Effector CD8-positive, alpha-beta T cell (primary cell): Measurements from ENCODE around the gene RPL19.
A peak's percentile ranks its signal among the peaks of the same experiment; 100 is the strongest.

Source experiments
- DNase-seq: peaks from one replicate; lab custom pipeline; 2025; lab: John Stamatoyannopoulos, UW

Gene RPL19

DNA sequence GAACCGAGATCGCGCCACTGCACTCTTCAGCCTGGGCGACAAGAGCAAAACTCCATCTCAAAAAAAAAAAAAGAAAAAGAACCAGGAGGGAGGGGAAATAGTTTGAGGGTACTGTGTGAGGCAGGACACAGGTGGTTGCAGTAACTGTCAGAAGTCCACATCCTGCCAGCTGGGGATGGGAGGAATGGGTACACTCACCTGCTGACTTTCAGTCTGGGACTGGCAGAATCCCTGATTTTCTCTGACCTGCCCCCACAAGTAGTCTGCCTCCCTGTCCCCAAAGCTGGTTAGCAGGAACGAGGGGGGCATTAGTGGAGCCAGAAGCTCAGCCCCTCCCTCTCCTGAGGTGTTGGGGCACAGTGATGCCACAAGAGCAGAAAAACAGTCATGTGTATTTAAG lies 27.0 kb upstream of the RPL19 start:
- DNase-seq = no peak

DNA sequence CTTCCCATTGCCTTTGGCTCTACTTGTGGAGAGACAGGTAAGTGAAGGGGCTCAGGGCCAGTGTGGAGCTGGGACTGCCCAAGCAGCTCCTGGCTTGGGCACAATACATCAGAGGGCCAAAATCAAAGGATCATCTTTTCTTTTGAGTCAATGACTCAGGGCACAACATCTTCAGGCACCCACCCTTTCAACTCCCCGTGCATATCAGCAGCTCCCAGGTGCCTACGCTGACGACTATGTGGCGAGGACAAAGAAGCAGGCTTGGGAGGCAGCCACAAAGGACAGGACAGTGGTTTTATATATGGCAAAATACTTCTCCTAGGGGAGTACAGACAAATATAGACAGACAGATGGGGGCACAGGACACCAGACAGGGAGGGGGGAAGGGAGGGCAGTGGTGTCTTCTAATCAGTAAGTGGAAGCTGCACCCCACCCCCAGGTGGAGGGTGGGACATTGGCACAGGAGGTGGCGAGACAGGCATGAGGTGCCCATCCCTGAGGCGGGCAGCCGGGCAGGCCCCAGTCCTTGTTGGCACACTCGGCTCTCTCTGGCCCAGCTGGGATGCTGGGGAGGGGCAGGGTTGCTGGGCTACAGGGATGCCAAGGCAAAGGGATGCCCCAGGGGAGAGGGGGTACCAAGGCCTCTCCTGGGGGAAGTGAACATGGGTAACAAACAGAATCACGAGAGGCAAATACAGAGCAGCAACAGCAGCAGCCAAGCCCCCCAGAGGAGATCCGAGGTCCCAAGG lies 26.4 kb upstream of the RPL19 start:
- DNase-seq = no peak

DNA sequence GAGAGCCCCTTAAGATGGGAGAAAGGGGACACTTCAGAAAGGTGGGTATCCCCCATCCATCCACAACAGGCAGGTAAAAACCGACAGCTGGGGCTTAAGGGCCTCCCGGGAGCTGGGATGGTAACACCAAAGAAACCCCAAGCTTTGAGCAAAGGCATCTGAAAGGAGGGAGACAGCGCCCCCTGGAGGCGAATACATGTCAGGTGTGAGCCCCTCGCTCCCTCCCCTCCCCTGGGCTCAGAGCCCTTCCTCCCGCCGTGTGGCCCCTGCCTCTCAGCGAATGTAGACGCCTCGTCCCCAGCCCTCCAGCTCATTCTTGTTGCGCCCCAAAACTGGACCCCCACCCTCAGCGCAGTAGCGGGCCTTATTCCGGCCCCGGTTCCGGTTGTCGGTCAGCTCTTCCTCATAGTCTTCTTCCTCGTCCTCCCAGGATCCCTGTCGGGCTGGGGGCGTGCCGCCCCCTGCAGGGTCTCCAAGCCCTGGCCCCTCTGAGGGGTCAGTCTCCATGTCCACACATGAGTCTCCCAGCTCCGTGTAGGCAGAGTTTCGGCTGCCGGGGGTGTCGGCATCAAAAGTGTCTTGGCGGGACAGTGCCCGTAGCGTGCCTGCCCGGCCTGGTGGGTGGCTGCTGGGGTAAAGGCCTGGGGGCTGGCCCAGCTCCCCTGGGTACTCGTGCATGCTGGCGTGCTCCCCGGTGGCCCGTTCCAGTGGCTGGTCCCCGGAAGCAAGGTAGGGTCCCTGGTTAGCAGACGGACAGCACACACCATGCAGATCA lies 25.0 kb upstream of the RPL19 start:
- DNase-seq = peak; percentile 74

DNA sequence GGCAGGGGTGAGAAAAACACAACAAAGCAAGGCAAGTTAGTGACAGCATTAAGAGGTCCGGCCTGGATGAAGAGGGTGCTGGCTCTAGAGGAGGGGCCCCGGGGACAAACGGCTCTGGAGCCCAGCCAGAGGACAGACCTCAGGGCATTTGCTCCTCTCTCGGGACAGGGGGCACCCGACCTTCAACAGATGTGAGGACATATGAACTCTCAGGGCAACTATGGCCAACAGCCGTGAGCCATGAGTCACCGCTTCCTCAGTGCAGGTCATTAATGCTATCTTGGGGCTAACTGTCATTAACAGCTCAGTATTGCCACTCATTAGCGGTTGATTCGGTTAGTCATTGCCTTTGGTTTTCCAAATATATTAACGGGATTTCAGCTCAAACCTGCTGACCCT lies 24.4 kb upstream of the RPL19 start:
- no peak for DNase-seq

DNA sequence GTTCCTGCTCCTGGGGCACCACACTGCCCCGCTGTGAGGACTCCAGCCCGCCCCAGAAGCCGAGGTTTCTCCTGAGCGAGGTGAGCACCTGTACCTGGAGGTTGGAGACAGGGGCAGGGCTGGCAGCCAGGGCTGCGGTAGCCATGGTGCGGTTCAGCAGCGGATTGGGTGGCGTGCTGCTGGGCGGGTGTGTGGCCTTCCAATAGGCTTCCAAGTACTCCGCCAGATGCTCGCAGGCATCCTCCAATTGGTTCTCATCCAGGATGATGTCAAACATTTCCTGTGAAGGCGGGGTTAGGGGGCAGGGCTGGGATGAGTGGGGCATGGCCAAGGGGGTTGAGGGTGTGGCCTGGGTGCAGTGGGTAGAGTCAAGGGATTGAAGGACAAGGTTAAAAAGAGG lies 22.8 kb upstream of the RPL19 start:
- no peak for DNase-seq

DNA sequence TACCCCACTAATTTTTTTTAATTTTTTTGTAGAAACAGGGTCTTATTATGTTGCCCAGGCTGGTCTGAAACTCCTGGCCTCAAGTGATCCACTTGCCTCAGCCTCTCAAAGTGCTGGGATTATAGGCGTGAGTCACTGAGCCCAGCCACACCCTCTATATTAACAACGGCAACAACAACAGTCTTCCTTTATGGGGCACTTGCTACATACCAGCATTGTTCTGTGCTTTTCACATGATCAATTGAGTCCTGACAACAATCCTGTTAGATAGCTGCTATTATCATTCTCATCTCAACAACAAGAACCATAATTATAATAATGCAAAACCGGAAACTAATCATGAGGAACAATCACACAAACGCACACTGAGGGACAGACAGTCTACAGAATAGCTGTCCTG lies 21.5 kb upstream of the RPL19 start:
- no peak for DNase-seq

DNA sequence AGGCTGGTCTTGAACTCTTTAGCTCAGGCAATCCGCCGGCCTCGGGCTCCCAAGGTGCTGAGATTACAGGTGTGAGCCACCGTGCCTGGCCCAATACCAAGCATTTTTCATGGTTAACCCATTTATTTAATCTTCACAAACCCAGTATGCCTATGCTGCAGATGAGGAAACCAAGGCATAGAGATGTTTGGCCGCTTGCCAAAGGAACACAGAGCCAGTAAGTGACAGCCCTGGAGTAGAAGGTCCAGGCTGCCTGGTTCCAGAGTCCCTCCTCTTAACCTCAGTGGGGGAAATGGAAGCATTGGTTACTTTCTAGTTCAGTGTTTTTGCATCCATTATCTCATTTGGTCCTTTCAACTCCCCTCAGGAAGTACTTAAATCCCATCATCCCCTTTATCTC lies 18.8 kb upstream of the RPL19 start:
- no peak for DNase-seq

DNA sequence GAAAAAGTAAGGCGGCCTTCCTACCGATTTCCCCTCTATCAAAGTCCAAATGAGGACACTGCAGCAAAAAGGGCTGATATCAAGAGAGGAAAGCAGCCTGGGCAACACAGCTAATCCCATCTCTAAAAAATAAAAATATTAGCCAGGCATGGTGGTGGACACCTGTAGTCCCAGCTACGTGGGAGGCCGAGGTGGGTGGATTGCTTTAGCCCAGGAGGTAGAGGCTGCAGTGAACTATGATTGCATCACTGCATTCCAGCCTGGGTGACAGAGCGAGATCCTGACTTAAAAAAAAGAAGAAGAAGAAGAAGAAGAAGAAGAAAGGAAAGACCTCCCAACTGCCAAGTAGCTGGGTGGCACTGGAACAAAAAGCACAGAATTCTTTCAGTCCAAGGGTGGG lies 17.0 kb upstream of the RPL19 start:
- DNase-seq = no peak

DNA sequence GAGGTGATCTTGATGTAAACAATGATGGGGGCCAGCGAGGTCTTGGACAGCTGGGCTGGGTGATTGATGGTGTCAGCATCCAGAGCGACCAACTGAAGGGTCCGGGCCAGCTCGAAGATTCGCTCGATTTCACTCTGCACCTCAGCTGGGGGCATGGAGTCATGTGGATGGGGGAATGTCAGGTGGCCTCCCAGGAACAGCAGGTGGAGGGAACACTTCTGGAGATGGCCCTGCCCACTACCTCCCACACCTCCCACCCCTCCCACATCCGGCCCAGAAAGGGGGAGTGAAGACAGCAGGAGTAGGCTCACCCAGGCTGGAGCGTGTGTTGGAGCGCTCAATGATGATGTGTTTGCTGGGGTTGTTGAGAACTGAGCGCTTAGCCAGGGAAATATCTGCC lies 16.4 kb upstream of the RPL19 start:
- DNase-seq = no peak

DNA sequence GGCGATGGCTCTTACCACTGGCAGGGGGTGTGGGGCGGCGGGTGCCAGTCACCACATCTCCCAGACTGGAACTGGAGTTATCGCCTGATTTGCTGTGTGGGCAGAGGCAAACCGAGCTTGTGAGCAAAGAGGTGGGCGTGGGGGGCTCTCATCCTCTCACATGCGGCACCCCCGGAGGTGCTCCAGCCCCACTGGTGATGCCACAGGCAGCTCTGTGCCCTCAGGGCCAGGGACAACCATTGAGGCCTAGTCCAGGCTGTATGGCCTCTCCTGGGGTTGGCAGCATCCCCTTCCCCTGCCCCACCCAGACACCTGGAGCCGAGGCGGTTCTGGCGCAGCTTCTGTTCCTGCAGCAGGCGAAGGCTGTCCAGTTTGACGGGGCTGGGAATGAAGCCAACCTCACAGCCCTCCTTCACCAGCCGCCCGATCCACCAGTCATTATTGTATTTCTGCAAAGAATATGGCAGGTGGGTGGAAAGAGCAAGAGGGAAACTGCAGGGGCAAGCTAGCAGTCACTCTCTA lies 13.5 kb upstream of the RPL19 start:
- no peak for DNase-seq

DNA sequence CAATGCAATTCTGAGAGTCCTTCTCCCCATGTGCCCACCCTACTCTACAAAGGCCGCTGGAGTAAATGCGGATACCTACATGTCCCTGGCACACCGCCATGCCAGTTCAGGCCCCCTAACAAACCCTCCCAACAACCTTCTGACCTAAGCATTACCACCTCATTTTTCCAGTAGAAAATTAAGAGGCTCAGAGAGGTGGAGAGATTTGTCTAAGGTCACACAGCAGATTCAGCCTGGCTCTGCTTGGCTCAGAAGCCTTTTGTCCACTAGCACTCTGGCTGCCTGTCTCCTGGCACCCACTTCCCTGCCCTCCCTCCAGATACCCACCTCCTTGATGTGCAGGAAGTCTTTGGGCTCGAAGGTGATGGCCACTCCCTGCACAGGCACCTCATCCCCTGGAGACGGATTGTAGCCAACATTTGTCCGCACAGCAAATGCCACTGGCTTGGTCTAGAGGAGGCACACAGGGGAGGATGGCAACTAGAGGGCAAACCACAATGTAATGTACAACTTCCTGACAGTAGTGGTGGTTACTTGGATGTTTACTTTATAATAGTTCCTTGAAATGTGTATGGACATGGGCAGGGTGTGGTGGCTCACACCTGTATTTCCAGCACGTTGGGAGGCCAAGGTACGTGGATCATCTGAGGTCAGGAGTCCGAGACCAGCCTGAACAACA lies 12.8 kb upstream of the RPL19 start:
- DNase-seq = no peak

DNA sequence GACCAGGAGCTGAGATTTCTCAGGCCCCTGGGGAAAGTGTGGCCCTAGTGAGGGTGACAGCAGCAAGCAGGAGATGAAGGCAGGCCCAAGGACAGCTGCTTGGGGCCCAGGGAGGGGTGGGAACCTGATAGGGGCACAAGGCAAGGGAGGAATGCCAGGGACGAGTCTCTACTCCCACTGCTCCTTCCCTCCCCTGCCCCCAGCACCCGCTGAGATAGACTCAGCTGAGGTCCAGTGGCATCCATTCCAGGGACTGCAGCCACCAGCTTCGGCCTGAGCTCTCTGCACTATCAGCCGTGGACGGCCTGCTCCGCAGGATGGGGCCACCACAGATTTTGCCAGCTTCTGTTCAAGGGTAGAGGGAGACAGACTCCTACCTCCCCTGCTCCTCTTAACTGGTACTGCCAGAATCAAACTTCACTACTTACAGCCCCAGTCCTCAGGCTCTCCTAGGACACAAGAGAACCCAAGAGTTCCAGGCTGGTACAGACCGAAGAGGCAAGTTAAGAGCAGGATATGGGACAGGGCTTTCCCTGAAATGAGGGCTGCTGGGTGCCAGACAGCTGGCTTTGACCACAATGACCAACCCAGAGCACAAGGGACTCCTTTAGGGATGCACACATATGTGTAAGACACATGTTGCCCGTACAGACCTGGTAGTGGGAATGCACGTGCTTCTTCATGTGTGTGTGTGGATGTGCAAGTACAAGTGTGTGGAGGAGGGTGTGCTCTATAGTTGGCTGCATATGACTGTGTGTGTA lies 8.2 kb upstream of the RPL19 start:
- DNase-seq = no peak

DNA sequence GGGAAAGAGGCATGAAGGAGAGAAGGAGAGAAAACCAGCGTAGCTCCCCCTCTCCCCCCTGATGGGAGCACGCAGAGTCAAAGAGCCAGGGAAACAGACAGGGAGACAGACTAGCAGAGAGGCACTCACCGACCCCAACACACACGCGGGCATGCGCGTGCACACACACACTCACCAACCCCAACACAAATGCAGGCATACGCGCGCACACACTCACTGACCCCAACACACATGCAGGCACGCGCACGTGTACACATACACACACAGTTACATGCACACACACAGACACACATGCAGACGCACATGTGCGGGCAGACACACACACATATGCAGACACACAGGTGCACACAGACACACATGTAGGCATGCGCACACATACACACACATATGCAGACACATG lies 7.2 kb upstream of the RPL19 start:
- no peak for DNase-seq

DNA sequence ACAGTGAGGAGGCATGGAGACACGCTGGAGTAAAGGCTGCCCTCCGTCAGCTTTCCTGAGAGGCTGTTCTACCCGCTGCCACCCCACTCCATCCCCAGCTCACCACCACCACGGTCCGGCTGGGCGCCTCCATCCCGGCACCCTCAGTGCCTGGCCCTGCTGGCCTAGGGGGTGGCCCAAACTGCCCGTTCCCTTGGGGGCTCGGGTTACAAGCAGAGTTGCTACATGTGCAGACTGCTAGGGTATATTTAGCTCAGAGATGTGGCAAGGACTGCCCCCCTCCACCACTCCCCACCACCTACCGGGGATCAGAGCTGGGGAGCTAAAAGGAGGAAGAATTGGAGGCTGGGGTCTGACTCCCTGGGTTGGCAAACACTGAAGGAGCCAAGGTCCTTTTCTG lies 6.7 kb upstream of the RPL19 start:
- no peak for DNase-seq

DNA sequence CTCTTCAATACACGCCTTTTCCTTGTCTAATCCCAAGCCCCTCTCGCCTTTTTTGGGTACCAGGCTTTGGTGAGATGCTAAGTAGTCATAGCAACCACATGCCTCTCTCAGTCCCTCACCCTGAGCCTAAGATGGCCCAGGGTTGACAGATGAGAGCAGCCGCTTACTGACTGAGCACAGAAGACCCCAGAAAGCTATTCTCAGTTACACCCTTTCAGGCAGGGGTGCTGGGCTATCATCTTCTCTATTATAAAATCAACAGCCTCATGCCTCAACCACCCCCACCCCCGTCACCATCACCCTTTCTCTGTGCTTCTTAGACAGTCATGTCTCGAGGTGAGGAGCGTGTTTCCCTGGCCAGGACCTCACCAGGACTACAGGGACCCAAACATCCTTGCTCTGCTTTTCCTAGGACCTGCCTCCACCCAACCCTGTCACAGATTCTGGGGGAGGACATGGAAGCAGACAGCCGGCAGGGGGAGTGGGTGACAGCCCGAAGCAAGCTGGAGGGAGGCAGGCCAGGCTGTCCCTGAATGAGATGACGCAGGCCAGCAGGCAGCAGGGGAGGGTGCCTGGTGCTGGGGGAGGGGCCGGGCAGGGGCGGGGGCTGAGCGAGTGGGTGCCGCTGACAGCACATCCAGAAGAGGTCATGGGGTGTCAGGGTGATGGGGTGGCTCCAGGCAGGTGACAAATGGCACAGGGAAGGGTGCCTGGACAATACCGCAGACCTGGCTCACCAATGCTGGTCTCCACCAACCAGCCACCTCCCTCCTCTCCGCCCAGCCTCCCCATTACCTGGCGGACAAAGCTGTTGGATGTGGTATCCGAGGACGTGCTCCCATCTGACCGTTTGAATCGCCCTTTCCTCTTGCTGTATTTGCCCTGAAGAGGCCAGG lies 5.7 kb upstream of the RPL19 start:
- no peak for DNase-seq

DNA sequence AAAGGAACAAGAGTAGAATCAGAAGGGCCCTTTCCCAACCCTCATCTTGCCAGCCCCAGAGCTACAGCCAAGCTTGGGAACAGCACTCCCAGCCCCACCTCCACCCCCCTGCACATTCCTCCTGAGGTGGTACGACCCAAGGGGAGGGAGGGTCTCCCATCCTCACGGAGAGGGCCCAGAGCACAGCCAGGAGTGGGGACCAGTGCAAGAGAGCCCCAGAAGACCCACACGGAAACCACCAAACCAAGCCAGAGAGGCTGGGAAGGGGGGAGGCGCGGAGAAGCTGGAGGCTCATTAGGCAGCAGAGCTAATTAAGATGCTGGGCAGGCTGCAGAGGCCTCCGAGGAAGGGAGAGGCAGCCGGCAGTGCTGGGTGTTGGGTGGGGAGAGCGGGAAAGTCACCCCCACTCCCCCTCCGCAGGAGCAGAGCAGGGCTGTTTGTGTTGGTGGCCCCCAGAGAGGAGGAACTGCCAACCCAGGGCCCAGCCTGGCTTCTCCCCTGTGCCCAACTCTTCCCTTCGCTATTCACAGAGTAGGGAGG lies 5.0 kb upstream of the RPL19 start:
- DNase-seq = no peak

DNA sequence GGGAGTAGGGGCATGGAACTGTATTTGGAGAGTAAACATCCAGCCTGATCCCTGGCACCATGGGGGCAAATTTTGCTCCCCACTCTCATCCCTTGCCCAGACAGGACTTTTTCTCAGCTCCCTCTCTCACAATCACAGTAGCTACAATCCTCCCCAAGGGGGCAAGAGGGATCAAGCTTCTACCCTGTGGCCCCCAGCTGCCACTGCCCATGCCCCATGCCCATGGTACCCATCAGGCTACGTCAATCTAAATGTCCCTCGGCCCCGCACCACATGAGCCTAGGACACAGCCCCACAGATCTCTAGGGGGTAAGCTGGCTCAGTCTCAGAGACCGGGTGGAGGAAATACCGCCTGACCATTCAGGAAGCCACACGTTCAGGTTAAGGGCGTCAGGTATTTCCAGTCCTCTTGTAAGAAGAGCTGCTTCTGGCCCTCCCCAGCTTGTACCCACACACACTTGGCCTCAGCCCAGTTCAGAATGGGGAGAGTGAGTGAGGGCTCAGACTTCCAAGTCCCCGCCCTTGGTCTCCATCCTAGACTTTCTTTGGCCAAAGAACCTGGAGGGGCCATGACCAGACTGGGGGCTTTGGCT lies 4.4 kb upstream of the RPL19 start:
- DNase-seq = no peak

DNA sequence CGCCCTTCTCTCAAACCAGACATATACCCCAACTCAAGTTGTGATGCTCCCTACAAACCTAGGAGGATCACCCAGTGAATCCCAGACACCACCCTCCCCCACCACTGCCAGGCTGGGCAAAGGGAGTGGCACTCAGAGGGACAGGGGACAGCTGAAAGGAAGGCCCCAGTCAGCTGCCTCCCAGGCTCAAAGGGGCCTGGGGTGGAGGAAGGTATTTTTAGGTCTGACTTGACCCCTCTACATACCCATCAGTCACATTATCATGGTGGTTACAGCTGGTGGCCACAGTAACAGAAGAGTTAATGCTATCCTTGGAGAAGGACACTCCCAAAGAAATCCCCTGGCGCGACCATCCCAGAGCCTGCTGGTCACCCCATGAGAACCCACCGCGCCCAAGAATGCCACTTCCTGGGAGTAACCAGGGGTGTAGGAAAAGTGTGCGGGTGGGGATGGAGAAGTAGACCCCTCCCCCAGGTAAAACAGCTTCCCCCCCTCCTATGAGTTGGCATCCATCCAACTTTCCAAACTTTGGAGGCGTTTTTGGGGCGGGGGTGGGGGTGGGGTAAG lies 3.8 kb upstream of the RPL19 start:
- no peak for DNase-seq

DNA sequence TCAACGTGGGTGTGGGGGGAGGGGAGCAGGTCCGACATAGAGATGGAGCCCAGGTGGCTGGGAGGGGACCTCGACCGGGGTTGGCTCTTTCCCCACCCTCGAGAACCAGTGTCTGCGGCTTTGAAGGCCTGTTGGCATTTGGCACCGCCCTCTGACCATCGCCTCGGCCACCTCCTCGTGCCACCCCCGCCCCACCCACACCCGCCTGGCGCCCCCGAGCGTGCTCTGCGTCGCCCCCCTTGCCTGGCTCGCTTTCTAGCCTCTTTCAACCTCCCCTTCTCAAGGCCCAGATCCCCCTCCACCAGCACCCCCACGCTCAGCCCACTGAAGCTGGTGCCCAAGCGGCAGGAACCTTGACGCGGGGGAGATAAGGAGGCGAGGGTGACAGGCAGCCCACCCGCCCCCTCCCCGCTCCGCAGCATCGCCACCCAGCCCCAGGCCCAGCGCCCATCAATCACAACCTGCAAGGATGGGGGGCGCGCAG lies 3.2 kb upstream of the RPL19 start:
- DNase-seq = no peak
